AG09319 (cell line): ENCODE data around the gene DCAF11.

Experiments used
- DNase-seq: peaks from one replicate; pipeline ENCODE4 v3.0.0-alpha.2; 2010; ENCODE audit warnings: low read depth; ENCODE audit errors: extremely low read depth
- TF ChIP-seq, protein P1 (sequence below): IDR thresholded peaks from 2 replicates; pipeline ENCODE4 v1.5.1; 2011; ENCODE audit warnings: low read depth, mild to moderate bottlenecking, inconsistent platforms, low read length, moderate library complexity

Gene DCAF11

GRCh38 chr14:24110060-24110459 is 4.5 kb upstream of the DCAF11 start:
- no peak for DNase-seq
- TF ChIP-seq, protein P1, sequence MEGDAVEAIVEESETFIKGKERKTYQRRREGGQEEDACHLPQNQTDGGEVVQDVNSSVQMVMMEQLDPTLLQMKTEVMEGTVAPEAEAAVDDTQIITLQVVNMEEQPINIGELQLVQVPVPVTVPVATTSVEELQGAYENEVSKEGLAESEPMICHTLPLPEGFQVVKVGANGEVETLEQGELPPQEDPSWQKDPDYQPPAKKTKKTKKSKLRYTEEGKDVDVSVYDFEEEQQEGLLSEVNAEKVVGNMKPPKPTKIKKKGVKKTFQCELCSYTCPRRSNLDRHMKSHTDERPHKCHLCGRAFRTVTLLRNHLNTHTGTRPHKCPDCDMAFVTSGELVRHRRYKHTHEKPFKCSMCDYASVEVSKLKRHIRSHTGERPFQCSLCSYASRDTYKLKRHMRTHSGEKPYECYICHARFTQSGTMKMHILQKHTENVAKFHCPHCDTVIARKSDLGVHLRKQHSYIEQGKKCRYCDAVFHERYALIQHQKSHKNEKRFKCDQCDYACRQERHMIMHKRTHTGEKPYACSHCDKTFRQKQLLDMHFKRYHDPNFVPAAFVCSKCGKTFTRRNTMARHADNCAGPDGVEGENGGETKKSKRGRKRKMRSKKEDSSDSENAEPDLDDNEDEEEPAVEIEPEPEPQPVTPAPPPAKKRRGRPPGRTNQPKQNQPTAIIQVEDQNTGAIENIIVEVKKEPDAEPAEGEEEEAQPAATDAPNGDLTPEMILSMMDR: no peak

GRCh38 chr14:24110523-24110922 is 4.1 kb upstream of the DCAF11 start:
- DNase-seq: no peak
- TF ChIP-seq, protein P1: no peak

- no peak for DNase-seq
- TF ChIP-seq, protein P1: no peak
Measured at GRCh38 chr14:24113379-24113800, 1.2 kb upstream of the DCAF11 start.

DNA sequence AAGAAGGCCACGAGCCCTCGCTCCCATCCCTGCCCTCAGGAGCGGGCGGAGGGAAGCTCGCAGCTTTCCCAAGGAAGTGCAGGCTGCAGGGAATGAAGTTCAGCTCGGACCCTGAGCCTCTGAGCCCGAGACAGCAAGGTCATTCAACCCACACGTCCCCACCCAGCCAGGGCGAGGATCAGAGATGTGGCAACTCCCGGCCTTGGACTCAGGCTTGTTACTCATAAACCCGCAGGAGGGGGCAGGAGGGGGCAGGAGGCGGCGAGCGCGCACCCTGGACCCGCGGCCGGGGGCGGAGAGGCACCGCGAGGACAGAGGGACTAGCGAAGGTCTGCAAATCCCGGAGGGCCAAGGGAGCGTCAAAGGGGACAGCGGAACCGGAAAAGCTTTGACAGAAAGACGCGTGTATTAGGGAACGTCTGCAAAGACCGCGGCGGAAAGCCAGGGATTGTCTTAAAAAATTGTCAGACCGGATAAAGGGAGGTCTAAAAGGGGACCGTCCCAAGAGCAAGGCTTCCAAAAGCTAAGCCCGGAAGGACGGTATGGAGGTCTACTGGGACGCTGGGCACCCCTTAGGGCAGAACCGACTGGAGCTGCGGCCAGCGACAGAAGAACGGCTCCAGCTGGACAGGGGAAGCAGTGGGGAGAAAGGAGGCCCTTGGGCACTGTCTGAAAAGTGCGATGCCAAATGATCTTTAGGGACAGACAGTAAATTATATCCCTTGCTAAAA is 611 bp upstream of the DCAF11 start:
- TF ChIP-seq, protein P1: no peak
- DNase-seq: peak; percentile 53

DNA sequence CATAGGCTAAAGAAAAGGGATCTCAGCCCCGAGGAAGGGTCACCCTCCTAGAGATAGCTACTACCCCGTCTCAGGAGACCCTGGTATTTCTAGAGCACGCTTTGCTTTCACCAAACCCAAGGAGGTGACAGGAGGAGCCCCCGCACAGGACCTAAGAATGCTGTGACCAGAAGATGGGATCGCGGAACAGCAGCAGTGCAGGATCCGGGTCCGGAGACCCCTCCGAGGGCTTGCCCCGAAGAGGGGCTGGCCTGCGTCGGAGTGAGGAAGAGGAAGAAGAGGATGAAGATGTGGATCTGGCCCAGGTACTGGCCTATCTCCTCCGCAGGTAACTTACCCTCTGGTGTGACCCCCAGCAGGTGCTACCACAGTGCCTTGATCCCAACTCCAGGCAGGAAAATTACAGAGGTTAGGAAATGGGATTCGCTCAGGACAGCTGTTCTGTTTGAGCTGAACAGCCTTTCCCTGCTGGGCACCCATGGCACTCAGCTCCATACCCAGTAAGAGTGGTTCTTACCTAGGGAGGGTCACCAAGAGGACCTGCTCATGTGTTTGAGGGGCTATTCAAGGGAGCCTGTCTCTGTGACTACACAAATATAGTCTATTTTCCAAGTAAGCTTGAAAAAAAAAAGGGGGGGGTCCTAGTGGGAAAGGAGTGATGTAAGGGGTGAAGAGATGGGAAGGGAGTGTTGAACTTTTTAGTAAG is 998 bp downstream of the DCAF11 start:
- TF ChIP-seq, protein P1: no peak
- DNase-seq: no peak

GRCh38 chr14:24116128-24116814 is 1.7 kb downstream of the DCAF11 start:
- DNase-seq: no peak
- TF ChIP-seq, protein P1: no peak

- DNase-seq: no peak
- TF ChIP-seq, protein P1: no peak
Measured at GRCh38 chr14:24117179-24117578, 2.6 kb downstream of the DCAF11 start.
